Stomach (tissue), 4 donors: Measurements from ENCODE around the gene FRYL.

ENCODE experiments used
- EP300 ChIP-seq: sonication (generic); formaldehyde crosslinking; IDR thresholded peaks from one replicate; pipeline ENCODE4 v1.6.1; 2017; ENCODE audit warnings: antibody characterized with exemption
- POLR2A ChIP-seq, 4 donors: fragments of 450-650 bp; IDR thresholded peaks; one replicate each; pipeline ENCODE4 v1.6.1; 2016; ENCODE audit warnings: antibody characterized with exemption in 4 of 4, control low read depth in 2 of 4, mild to moderate bottlenecking in 1 of 4, moderate library complexity in 1 of 4
- POLR2AphosphoS5 ChIP-seq, 3 donors: sonication (generic); formaldehyde crosslinking; IDR thresholded peaks; one replicate each; pipeline ENCODE4 v1.6.1; 2016; ENCODE audit warnings: antibody characterized with exemption in 3 of 3
- TF ChIP-seq, protein P1 (sequence below), 7 experiments: fragments of 450-650 bp in 4 of 7; fragments of 200-600 bp in 3 of 7; sonication (generic) in 3 of 7; IDR thresholded peaks; one replicate each; pipeline ENCODE4 v1.5.1; 2016 to 2019; ENCODE audit warnings: antibody characterized with exemption in 7 of 7, control low read depth in 2 of 7, mild to moderate bottlenecking in 1 of 7

DNA sequence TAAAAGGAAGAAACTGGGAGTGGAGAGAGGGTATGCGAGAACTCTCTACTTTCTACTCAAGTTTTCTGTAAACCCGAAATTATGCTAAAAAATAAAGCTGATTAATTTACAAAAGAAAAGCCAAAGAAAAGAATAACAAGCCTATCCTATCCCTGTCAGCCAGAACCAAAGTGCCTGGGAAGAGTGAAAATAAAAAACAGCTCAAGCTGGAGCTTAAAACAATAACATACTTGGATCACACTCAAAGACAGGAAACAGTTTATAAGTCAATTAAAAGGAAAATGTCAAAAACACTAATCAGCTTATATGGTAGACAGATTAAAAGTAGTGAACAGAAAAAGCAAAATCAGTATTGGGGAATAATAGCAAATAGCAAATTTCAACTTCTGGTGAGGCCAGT lies 139.4 kb downstream of the FRYL start:
- no peak for TF ChIP-seq POLR2A (IDR thresholded peaks at IDR 0.05)
- TF ChIP-seq POLR2AphosphoS5 (IDR thresholded peaks at IDR 0.05) = no peak
- TF ChIP-seq, protein P1, sequence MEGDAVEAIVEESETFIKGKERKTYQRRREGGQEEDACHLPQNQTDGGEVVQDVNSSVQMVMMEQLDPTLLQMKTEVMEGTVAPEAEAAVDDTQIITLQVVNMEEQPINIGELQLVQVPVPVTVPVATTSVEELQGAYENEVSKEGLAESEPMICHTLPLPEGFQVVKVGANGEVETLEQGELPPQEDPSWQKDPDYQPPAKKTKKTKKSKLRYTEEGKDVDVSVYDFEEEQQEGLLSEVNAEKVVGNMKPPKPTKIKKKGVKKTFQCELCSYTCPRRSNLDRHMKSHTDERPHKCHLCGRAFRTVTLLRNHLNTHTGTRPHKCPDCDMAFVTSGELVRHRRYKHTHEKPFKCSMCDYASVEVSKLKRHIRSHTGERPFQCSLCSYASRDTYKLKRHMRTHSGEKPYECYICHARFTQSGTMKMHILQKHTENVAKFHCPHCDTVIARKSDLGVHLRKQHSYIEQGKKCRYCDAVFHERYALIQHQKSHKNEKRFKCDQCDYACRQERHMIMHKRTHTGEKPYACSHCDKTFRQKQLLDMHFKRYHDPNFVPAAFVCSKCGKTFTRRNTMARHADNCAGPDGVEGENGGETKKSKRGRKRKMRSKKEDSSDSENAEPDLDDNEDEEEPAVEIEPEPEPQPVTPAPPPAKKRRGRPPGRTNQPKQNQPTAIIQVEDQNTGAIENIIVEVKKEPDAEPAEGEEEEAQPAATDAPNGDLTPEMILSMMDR (IDR thresholded peaks at IDR 0.05) = no peak
- no peak for TF ChIP-seq EP300
